ENCODE results near the gene CBLN3.

Gene CBLN3

GRCh38 chr14:24417832-24418491 lies 11.5 kb downstream of the CBLN3 start:
- H3K79me2 ChIP-seq (ENCODE audit: low read length) = no peaks in the 10 kb centered on the region
- H4K20me1 ChIP-seq (ENCODE audit: insufficient read depth, low read length) = no peaks in the 10 kb centered on the region
- H3K27me3 ChIP-seq (ENCODE audit: low read depth, low read length) = no peaks in the 10 kb centered on the region
- no peak overlapping the region for H2AFZ ChIP-seq (ENCODE audit: low read depth, low read length)
- no peaks in the 10 kb centered on the region for H3K36me3 ChIP-seq (replicated peaks; ENCODE audit: low read depth, low read length)
- no peak for TF ChIP-seq CTCF (IDR thresholded peaks at IDR 0.05; ENCODE audit: low read depth, low read length)
- no peak for TF ChIP-seq EZH2phosphoT487 (IDR thresholded peaks at IDR 0.05; ENCODE audit: low read depth)
- H3K27ac ChIP-seq (ENCODE audit: low read length) = no peak overlapping the region
- no peak overlapping the region for H3K4me2 ChIP-seq (ENCODE audit: low read length)
- H3K9ac ChIP-seq (ENCODE audit: low read length) = no peak overlapping the region
- H3K4me1 ChIP-seq (ENCODE audit: low read length) = no peaks in the 10 kb centered on the region
- H3K9me3 ChIP-seq (ENCODE audit: insufficient read depth, low read length) = no peaks in the 10 kb centered on the region
- H3K4me3 ChIP-seq (ENCODE audit: low read length) = no peak overlapping the region

DNA sequence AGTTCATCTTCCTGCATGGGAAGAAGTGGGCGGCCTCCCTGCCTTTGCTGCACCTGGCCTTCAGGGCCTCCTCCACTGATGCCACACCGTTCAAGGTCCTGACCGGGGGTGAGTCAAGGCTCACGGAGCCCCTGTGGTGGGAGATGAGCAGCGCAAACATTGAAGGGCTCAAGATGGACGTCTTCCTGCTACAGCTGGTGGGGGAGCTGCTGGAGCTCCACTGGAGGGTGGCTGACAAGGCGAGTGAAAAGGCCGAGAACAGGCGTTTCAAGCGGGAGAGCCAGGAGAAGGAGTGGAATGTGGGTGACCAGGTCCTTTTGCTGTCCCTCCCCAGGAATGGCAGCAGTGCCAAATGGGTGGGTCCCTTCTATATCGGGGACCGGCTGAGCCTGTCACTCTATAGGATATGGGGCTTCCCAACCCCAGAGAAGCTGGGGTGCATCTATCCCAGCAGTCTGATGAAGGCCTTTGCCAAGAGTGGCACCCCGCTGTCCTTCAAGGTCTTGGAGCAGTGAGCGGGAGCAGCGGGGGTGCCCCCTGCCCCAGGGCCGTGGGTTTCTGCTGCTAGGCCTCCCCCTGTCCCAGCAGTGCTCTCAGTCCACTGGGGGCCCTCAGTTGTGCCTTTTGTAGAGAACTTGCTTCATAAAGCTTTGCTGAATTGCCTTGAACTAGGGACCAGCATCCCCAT lies 12.4 kb downstream of the CBLN3 start:
- TF ChIP-seq EZH2phosphoT487 (IDR thresholded peaks at IDR 0.05; ENCODE audit: low read depth) (no peak), CTCF (IDR thresholded peaks at IDR 0.05; ENCODE audit: low read depth, low read length) (no peak)
- Histone ChIP-seq H3K79me2 (ENCODE audit: low read length) (no peaks in the 10 kb centered on the region), H2AFZ (ENCODE audit: low read depth, low read length) (no peak overlapping the region), H3K9ac (ENCODE audit: low read length) (no peak overlapping the region), H3K4me3 (ENCODE audit: low read length) (no peak overlapping the region), H3K36me3 (replicated peaks; ENCODE audit: low read depth, low read length) (no peaks in the 10 kb centered on the region), H3K9me3 (ENCODE audit: insufficient read depth, low read length) (no peaks in the 10 kb centered on the region), H3K4me2 (ENCODE audit: low read length) (no peak overlapping the region), H3K4me1 (ENCODE audit: low read length) (no peaks in the 10 kb centered on the region), H3K27ac (ENCODE audit: low read length) (no peak overlapping the region), H3K27me3 (ENCODE audit: low read depth, low read length) (no peaks in the 10 kb centered on the region), H4K20me1 (ENCODE audit: insufficient read depth, low read length) (no peaks in the 10 kb centered on the region)

GRCh38 chr14:24416254-24416931 lies 13.1 kb downstream of the CBLN3 start:
- TF ChIP-seq CTCF (IDR thresholded peaks at IDR 0.05; ENCODE audit: low read depth, low read length) (no peak), EZH2phosphoT487 (IDR thresholded peaks at IDR 0.05; ENCODE audit: low read depth) (no peak)
- H3K4me2 ChIP-seq (ENCODE audit: low read length) = no peak overlapping the region
- H4K20me1 ChIP-seq (ENCODE audit: insufficient read depth, low read length) = no peaks in the 10 kb centered on the region
- no peak overlapping the region for H3K27ac ChIP-seq (ENCODE audit: low read length)
- no peak overlapping the region for H2AFZ ChIP-seq (ENCODE audit: low read depth, low read length)
- no peaks in the 10 kb centered on the region for H3K4me1 ChIP-seq (ENCODE audit: low read length)
- H3K9me3 ChIP-seq (ENCODE audit: insufficient read depth, low read length) = no peaks in the 10 kb centered on the region
- no peaks in the 10 kb centered on the region for H3K27me3 ChIP-seq (ENCODE audit: low read depth, low read length)
- H3K36me3 ChIP-seq (replicated peaks; ENCODE audit: low read depth, low read length) = no peaks in the 10 kb centered on the region
- H3K79me2 ChIP-seq (ENCODE audit: low read length) = no peaks in the 10 kb centered on the region
- no peak overlapping the region for H3K4me3 ChIP-seq (ENCODE audit: low read length)
- H3K9ac ChIP-seq (ENCODE audit: low read length) = no peak overlapping the region

Data from OCI-LY3 (cell line).